Measurements from ENCODE around the gene KRTAP6-1.

DNA sequence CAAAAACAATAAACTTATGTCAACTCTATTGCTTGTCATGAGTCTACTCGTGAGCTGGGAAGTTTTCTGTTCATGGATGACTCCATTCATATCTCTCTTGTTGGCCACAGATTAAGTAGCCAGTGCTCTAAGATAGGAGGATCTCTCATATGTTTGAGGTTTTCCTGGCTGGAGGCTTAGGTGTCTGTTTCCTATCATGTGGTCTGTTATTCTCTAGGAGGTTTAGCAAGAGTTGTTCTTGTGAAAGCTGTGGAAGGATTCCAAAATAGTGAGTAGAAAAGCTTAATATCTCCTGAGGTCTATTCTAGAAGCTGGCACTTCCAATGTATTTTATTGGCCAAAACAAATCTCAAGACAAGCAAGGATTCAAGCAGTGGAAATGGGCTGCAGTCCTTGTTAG is 15.5 kb upstream of the KRTAP6-1 start:
- TF ChIP-seq POLR2A (IDR thresholded peaks at IDR 0.05; ENCODE audit: low read depth, low read length) = no peak
- no peak for TF ChIP-seq POLR2AphosphoS5 (IDR thresholded peaks at IDR 0.05; ENCODE audit: low read depth, low read length)
- no peak for TF ChIP-seq TAF1 (IDR thresholded peaks at IDR 0.05; ENCODE audit: low read depth, low read length)
- no peak for TF ChIP-seq POU2F2 (IDR thresholded peaks at IDR 0.05; ENCODE audit: low read depth, low read length)
- TF ChIP-seq PAX5 (IDR thresholded peaks at IDR 0.05; ENCODE audit: insufficient read depth, low read length, severe bottlenecking) = no peak

All from GM12891 (cell line).